SH-SY5Y (cell line): ENCODE results near the gene GALNTL6.

Experiments
- GATA2 ChIP-seq: IDR thresholded peaks from 2 replicates; pipeline ENCODE4 v1.6.1; 2011; ENCODE audit warnings: mild to moderate bottlenecking, low read depth, low read length
- GATA3 ChIP-seq: IDR thresholded peaks from 2 replicates; pipeline ENCODE4 v1.6.1; 2011; ENCODE audit warnings: low read depth, mild to moderate bottlenecking, low read length, moderate library complexity

GRCh38 chr4:172986114-172986513 lies 1172.9 kb downstream of the GALNTL6 start:
- TF ChIP-seq GATA3 (no peak), GATA2 (no peak)
